COLO829 (cell line): Measurements from ENCODE around the gene CDC14B.
A peak's percentile ranks its signal among the peaks of the same experiment; 100 is the strongest.
"Not testable (repeated sequence)": the region's sequence is repeated elsewhere in the genome, so short reads cannot be mapped to it uniquely, and the experiment has no call there.

Experiments used
- DNase-seq: peaks from one replicate; pipeline ENCODE4 v3.0.0; 2012; ENCODE audit warnings: low spot score

CDC14B gene

GRCh38 chr9:96585426-96585825 is 34.2 kb downstream of the CDC14B start:
- no peak for DNase-seq

- not testable (repeated sequence) for DNase-seq
These were observed 37.4 kb downstream of the CDC14B start for GRCh38 chr9:96582199-96582598.

- DNase-seq = no peak
These were observed 37.9 kb downstream of the CDC14B start for GRCh38 chr9:96581786-96582185.

- DNase-seq = no peak
These were observed 38.3 kb downstream of the CDC14B start for GRCh38 chr9:96581301-96581700.

GRCh38 chr9:96574931-96575351 is 44.7 kb downstream of the CDC14B start:
- no peak for DNase-seq

- no peak for DNase-seq
These were observed 45.2 kb downstream of the CDC14B start for GRCh38 chr9:96574455-96574854.

- peak; percentile 26 for DNase-seq
These were observed 52.4 kb downstream of the CDC14B start for GRCh38 chr9:96567203-96567700.

- peak; percentile 57 for DNase-seq
These were observed 53.0 kb downstream of the CDC14B start for GRCh38 chr9:96566498-96567202.

- no peak for DNase-seq
These were observed 53.8 kb downstream of the CDC14B start for GRCh38 chr9:96565671-96566497.

GRCh38 chr9:96564217-96564616 is 55.4 kb downstream of the CDC14B start:
- no peak for DNase-seq

- no peak for DNase-seq
These were observed 60.2 kb downstream of the CDC14B start for GRCh38 chr9:96559339-96559943.

GRCh38 chr9:96557921-96558320 is 61.7 kb downstream of the CDC14B start:
- DNase-seq = no peak

GRCh38 chr9:96556701-96557461 is 62.8 kb downstream of the CDC14B start:
- DNase-seq = no peak

- no peak for DNase-seq
These were observed 63.9 kb downstream of the CDC14B start for GRCh38 chr9:96555567-96556386.

- no peak for DNase-seq
These were observed 64.7 kb downstream of the CDC14B start for GRCh38 chr9:96554801-96555566.

GRCh38 chr9:96554326-96554725 is 65.3 kb downstream of the CDC14B start:
- DNase-seq = peak; percentile 27

GRCh38 chr9:96553070-96553469 is 66.6 kb downstream of the CDC14B start:
- DNase-seq = no peak

- DNase-seq = no peak
These were observed 68.2 kb downstream of the CDC14B start for GRCh38 chr9:96551403-96551802.

GRCh38 chr9:96550659-96551058 is 69.0 kb downstream of the CDC14B start:
- DNase-seq = no peak

- not testable (repeated sequence) for DNase-seq
These were observed 76.5 kb downstream of the CDC14B start for GRCh38 chr9:96543131-96543530.
